ENCODE data around the gene JDP2. TPM values are rescaled to one million over a fixed set of nuclear protein-coding genes. Genes with fewer than 3 reads are reported as not detected.

Gene JDP2
- total RNA-seq, 1 experiment from 2014 or later = 22.8 TPM

GRCh38 chr14:75495882-75496281 is 68.1 kb downstream of the JDP2 start:
- no peak overlapping the region for H4K8ac ChIP-seq (replicated peaks; ENCODE audit: insufficient read length, low read depth, low read length)
- no peak overlapping the region for H2BK12ac ChIP-seq (ENCODE audit: insufficient read length, low read depth, low read length)
- H3K56ac ChIP-seq (ENCODE audit: insufficient read length, low read depth, low read length) = no peak overlapping the region
- no peaks in the 10 kb centered on the region; the same call in none of the 2 replicates for H3K27me3 Mint-ChIP-seq (ENCODE audit: low read depth)
- H2BK120ac ChIP-seq (ENCODE audit: low read depth, low read length, poor library complexity, severe bottlenecking) = no peak overlapping the region
- H4K20me1 ChIP-seq (ENCODE audit: control insufficient read depth, insufficient read depth, insufficient read length) = no peaks in the 10 kb centered on the region
- H3K4me2 ChIP-seq (ENCODE audit: insufficient read depth, insufficient read length, low read length) = no peak overlapping the region
- no peak overlapping the region for H3K14ac ChIP-seq (ENCODE audit: insufficient read depth, low read length)
- no peaks in the 10 kb centered on the region for H3K9me3 ChIP-seq (ENCODE audit: control insufficient read depth, low read depth, low read length)
- H3K4me1 Mint-ChIP-seq = no peaks in the 10 kb centered on the region
- H2AFZ ChIP-seq (ENCODE audit: low read length) = no peak overlapping the region
- H3K27ac Mint-ChIP-seq = no peak overlapping the region
- H3T11ph ChIP-seq (ENCODE audit: low read length) = no peak overlapping the region
- no peak overlapping the region for H3K4me3 Mint-ChIP-seq
- WGBS (ENCODE audit: extremely low coverage, insufficient read length, low lambda C conversion rate) = no CpG with 5 or more reads among the region's 5 CpGs
- no peak overlapping the region for H3K23ac ChIP-seq (ENCODE audit: insufficient read length, low read depth, low read length)
- no peak overlapping the region for H2BK20ac ChIP-seq (ENCODE audit: low read depth, low read length, poor library complexity, severe bottlenecking)
- TF ChIP-seq CTCF (conservative IDR thresholded peaks at IDR 0.05) = no peak
- no peaks in the 10 kb centered on the region for H3K4me1 ChIP-seq (ENCODE audit: insufficient read depth, low read length)
- H3K79me1 ChIP-seq (ENCODE audit: insufficient read depth, low read depth, low read length, poor library complexity, severe bottlenecking) = no peaks in the 10 kb centered on the region
- no peak overlapping the region for H3K18ac ChIP-seq (ENCODE audit: insufficient read length, low read depth, low read length)
- H4K5ac ChIP-seq (ENCODE audit: insufficient read length, low read depth, low read length) = no peak overlapping the region
- no peak for DNase-seq
- no peak overlapping the region for H3K9ac ChIP-seq (ENCODE audit: extremely low read depth, insufficient read length, low read length)
- no peak overlapping the region for H2BK5ac ChIP-seq (ENCODE audit: insufficient read length, low read length)
- H3K36me3 Mint-ChIP-seq (ENCODE audit: insufficient read depth in 1 of 3, low read depth in 3 of 3) = no peaks in the 10 kb centered on the region
- no peaks in the 10 kb centered on the region for H3K9me3 Mint-ChIP-seq
- H4K91ac ChIP-seq (ENCODE audit: insufficient read length, low read depth, low read length) = no peak overlapping the region
- H3K79me2 ChIP-seq (ENCODE audit: insufficient read depth, low read length) = no peaks in the 10 kb centered on the region
- no peak overlapping the region for H3K27ac ChIP-seq (ENCODE audit: insufficient read length, low read depth, low read length)
- no peak overlapping the region for H2BK15ac ChIP-seq (ENCODE audit: low read depth, low read length)
- no peak overlapping the region for H2AK5ac ChIP-seq (ENCODE audit: insufficient read length, low read length)
- no peaks in the 10 kb centered on the region for H3K27me3 ChIP-seq (ENCODE audit: insufficient read depth, low read length)
- H3K23me2 ChIP-seq (ENCODE audit: insufficient read length, low read depth, low read length, poor library complexity, severe bottlenecking) = no peaks in the 10 kb centered on the region
- H3K4ac ChIP-seq (ENCODE audit: low read depth, low read length) = no peak overlapping the region
